Loucy (cell line): ENCODE results near the gene BAG3.

Source experiments
- H2AFZ ChIP-seq: fragments of 200-600 bp; sonication (generic); 2 replicates; pipeline ENCODE4 v1.6.0; 2016; ENCODE audit warnings: antibody characterized with exemption, mild to moderate bottlenecking, low read length, moderate library complexity
- H3F3A ChIP-seq: fragments of 200-600 bp; 2 replicates; pipeline ENCODE4 v1.6.0; 2016; ENCODE audit warnings: antibody characterized with exemption, low read depth, mild to moderate bottlenecking
- H3K27me3 ChIP-seq: fragments of 200-600 bp; sonication (generic); 2 replicates; pipeline ENCODE4 v1.6.1; 2014; ENCODE audit warnings: low read length, mild to moderate bottlenecking; ENCODE audit not compliant: insufficient read depth, poor library complexity, severe bottlenecking
- H3K36me3 ChIP-seq: fragments of 200-600 bp; sonication (generic); 2 replicates; pipeline ENCODE4 v1.6.1; 2016; ENCODE audit warnings: low read length; ENCODE audit not compliant: insufficient read depth
- H3K4me1 ChIP-seq: fragments of 200-600 bp; sonication (generic); 2 replicates; pipeline ENCODE4 v1.5.1; 2014; ENCODE audit warnings: low read length, mild to moderate bottlenecking; ENCODE audit not compliant: insufficient read depth, poor library complexity, severe bottlenecking
- H3K4me2 ChIP-seq: fragments of 200-600 bp; sonication (generic); 2 replicates; pipeline ENCODE4 v1.6.0; 2014; ENCODE audit warnings: antibody characterized with exemption, low read length, low read depth, mild to moderate bottlenecking; ENCODE audit not compliant: poor library complexity, severe bottlenecking
- H3K4me3 ChIP-seq: fragments of 200-600 bp; sonication (generic); 2 replicates; pipeline ENCODE4 v1.5.1; 2014; ENCODE audit warnings: low read length, mild to moderate bottlenecking, mixed read lengths; ENCODE audit not compliant: poor library complexity, severe bottlenecking
- H3K79me2 ChIP-seq: fragments of 200-600 bp; sonication (generic); 2 replicates; pipeline ENCODE4 v1.6.1; 2014; ENCODE audit warnings: low read length; ENCODE audit not compliant: insufficient read depth
- H3K9ac ChIP-seq: fragments of 200-600 bp; sonication (generic); 2 replicates; pipeline ENCODE4 v1.6.0; 2014; ENCODE audit warnings: mild to moderate bottlenecking, low read depth, low read length, moderate library complexity; ENCODE audit not compliant: poor library complexity, severe bottlenecking
- H3K9me2 ChIP-seq: fragments of 200-600 bp; sonication (generic); replicated peaks from 2 replicates; pipeline ENCODE4 v1.6.1; 2016; ENCODE audit warnings: low read depth, low read length, mixed read lengths
- H3K9me3 ChIP-seq: fragments of 200-600 bp; sonication (generic); 2 replicates; pipeline ENCODE4 v1.6.1; 2014; ENCODE audit warnings: mild to moderate bottlenecking, antibody characterized with exemption, low read length, low read depth; ENCODE audit not compliant: insufficient read depth
- H4K20me1 ChIP-seq: fragments of 200-600 bp; sonication (generic); 2 replicates; pipeline ENCODE4 v1.6.0; 2014; ENCODE audit warnings: antibody characterized with exemption, low read length, mild to moderate bottlenecking; ENCODE audit not compliant: insufficient read depth, poor library complexity, severe bottlenecking
- EZH2phosphoT487 ChIP-seq: fragments of 200-600 bp; IDR thresholded peaks from 2 replicates; pipeline ENCODE4 v1.6.1; 2018; ENCODE audit warnings: antibody characterized with exemption, mild to moderate bottlenecking, moderate library complexity, borderline replicate concordance
- TF ChIP-seq, protein P1 (sequence below): fragments of 200-600 bp; sonication (generic); conservative IDR thresholded peaks from 2 replicates; pipeline ENCODE4 v1.5.1; 2014; ENCODE audit warnings: mild to moderate bottlenecking, antibody characterized with exemption, low read length

The BAG3 gene

DNA sequence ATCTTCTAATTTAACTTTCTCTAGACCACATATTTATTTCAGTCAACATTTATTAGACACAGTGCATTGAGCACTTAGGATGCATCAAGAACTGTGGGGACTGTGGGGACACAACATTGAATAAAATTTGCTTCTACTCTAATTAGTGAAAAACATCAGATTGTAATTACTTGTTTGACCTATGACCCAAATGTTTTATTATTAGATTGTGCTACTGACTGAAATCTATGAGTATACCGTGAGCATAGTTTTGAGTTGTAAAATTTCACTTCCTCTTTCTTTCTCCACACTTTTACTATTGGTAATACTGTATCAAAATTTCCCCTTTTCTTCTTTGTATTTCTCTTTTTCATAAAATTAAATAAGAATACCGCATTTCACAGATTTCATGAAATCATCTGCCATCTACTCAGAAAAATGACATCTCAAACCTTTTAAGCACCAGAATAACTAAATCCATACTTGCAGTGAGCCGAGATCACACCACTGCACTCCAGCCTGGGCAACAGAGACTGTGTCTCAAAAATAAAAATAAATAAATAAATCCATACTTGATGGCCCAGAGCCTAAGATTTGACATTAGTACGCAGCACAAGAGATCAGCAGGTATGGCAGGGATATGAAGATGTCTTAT, 49.3 kb downstream of the BAG3 start:
- H3K27me3 ChIP-seq = no peaks in the 10 kb centered on the region
- H3K4me2 ChIP-seq = no peak overlapping the region
- no peaks in the 10 kb centered on the region for H3K9me2 ChIP-seq
- no peaks in the 10 kb centered on the region for H3K79me2 ChIP-seq
- H3K4me1 ChIP-seq = no peaks in the 10 kb centered on the region
- TF ChIP-seq EZH2phosphoT487 = no peak
- TF ChIP-seq, protein P1, sequence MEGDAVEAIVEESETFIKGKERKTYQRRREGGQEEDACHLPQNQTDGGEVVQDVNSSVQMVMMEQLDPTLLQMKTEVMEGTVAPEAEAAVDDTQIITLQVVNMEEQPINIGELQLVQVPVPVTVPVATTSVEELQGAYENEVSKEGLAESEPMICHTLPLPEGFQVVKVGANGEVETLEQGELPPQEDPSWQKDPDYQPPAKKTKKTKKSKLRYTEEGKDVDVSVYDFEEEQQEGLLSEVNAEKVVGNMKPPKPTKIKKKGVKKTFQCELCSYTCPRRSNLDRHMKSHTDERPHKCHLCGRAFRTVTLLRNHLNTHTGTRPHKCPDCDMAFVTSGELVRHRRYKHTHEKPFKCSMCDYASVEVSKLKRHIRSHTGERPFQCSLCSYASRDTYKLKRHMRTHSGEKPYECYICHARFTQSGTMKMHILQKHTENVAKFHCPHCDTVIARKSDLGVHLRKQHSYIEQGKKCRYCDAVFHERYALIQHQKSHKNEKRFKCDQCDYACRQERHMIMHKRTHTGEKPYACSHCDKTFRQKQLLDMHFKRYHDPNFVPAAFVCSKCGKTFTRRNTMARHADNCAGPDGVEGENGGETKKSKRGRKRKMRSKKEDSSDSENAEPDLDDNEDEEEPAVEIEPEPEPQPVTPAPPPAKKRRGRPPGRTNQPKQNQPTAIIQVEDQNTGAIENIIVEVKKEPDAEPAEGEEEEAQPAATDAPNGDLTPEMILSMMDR = no peak
- no peaks in the 10 kb centered on the region for H3K36me3 ChIP-seq
- no peak overlapping the region for H2AFZ ChIP-seq
- no peaks in the 10 kb centered on the region for H4K20me1 ChIP-seq
- H3F3A ChIP-seq = no peaks in the 10 kb centered on the region
- no peaks in the 10 kb centered on the region for H3K9me3 ChIP-seq
- H3K4me3 ChIP-seq = no peak overlapping the region
- H3K9ac ChIP-seq = no peak overlapping the region

DNA sequence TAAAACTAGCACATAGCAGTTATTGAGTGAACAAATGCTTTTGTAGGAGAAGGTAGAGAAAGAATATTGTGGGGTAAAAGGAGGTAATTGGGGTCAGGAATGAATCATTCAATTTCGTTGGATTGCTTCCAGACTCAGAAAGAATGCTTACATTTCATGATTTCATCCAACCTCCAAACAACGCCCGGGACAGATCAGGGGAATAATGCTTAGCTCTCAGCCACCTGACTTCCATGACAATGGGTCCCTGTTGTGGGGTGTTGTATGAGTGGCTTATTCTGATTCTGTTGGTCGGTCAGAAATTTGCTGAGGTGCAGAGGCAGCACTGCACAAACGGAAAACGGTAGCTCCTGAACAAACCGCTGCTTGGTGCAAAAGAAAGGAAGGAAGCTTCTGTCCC, 50.7 kb downstream of the BAG3 start:
- no peaks in the 10 kb centered on the region for H4K20me1 ChIP-seq
- no peaks in the 10 kb centered on the region for H3K79me2 ChIP-seq
- H3K4me2 ChIP-seq = no peak overlapping the region
- no peak overlapping the region for H3K4me3 ChIP-seq
- no peaks in the 10 kb centered on the region for H3K9me3 ChIP-seq
- no peak overlapping the region for H2AFZ ChIP-seq
- H3K27me3 ChIP-seq = no peaks in the 10 kb centered on the region
- H3F3A ChIP-seq = no peaks in the 10 kb centered on the region
- H3K9me2 ChIP-seq = no peaks in the 10 kb centered on the region
- TF ChIP-seq EZH2phosphoT487 = no peak
- TF ChIP-seq, protein P1 = no peak
- no peaks in the 10 kb centered on the region for H3K4me1 ChIP-seq
- H3K36me3 ChIP-seq = no peaks in the 10 kb centered on the region
- H3K9ac ChIP-seq = no peak overlapping the region

DNA sequence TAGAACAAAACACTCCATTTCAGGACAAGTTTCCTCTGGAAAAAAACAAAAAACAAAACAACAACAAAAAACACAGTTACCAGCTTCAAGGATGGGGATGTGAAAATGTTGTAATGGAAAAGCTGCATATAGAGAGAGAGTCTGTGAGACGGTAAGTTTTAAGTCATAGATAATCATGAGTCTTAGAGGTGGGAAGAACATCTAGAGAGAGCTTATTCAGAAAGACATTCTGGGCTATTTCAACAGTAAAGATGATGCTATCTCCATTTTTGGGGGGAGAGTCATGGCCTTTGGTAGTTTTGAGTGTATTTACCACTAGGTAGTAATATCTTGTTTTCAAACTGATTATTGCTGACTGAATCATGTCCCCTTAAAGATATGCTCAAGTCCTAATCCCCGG, 51.4 kb downstream of the BAG3 start:
- Histone ChIP-seq H3K79me2 (no peaks in the 10 kb centered on the region), H3K9ac (no peak overlapping the region), H3K9me2 (no peaks in the 10 kb centered on the region), H3K36me3 (no peaks in the 10 kb centered on the region), H4K20me1 (no peaks in the 10 kb centered on the region), H3K4me2 (no peak overlapping the region), H3F3A (no peaks in the 10 kb centered on the region), H3K27me3 (no peaks in the 10 kb centered on the region), H2AFZ (no peak overlapping the region), H3K4me3 (no peak overlapping the region), H3K9me3 (no peaks in the 10 kb centered on the region), H3K4me1 (no peaks in the 10 kb centered on the region)
- no peak for TF ChIP-seq EZH2phosphoT487
- TF ChIP-seq, protein P1 = no peak
